IPS-15b (cell line): ENCODE data around the gene GRN.
"Not testable (repeated sequence)": the region's sequence is repeated elsewhere in the genome, so short reads cannot be mapped to it uniquely, and the experiment has no call there.

Experiments used
- H3K27me3 ChIP-seq: one replicate; pipeline ENCODE4 v1.6.1; 2013; ENCODE audit warnings: low read length; ENCODE audit not compliant: control insufficient read depth, insufficient read depth
- H3K36me3 ChIP-seq: one replicate; pipeline ENCODE4 v1.6.1; 2013; ENCODE audit warnings: low read length; ENCODE audit not compliant: control insufficient read depth, insufficient read depth
- H3K4me1 ChIP-seq: one replicate; pipeline ENCODE4 v1.6.1; 2013; ENCODE audit warnings: mild to moderate bottlenecking, low read length; ENCODE audit not compliant: control insufficient read depth, insufficient read depth
- H3K4me3 ChIP-seq: one replicate; pipeline ENCODE4 v1.5.1; 2013; ENCODE audit warnings: low read depth, low read length
- H3K9ac ChIP-seq: one replicate; pipeline ENCODE4 v1.6.1; 2013; ENCODE audit warnings: low read depth, mild to moderate bottlenecking, low read length
- H3K9me3 ChIP-seq: one replicate; pipeline ENCODE4 v1.6.1; 2013; ENCODE audit warnings: mild to moderate bottlenecking, low read length; ENCODE audit not compliant: control insufficient read depth, insufficient read depth

Gene GRN

DNA sequence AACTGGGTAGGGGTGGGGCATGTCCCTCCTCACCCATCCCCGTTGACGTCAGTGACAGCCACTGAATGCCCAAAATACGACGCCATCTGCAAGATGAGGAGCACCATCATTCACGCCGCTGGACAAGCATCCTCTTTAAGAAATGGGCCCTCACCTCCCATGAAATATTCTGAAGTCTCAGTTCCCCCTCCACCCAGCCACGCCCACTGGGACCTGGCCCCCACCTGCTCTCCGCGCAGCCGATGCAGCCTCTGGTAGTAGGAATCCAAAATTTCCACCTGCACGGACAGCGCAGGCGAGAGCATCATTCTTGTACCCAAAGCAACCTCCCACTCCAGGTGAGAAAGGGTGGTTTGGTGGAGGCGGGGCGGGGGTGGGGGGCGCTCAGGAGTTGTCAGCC is 38.8 kb downstream of the GRN start:
- H3K4me3 ChIP-seq: no peak overlapping the region
- H3K4me1 ChIP-seq: peaks cover 2% of the 10 kb centered on the region
- H3K9me3 ChIP-seq: no peaks in the 10 kb centered on the region
- H3K27me3 ChIP-seq: peaks cover 39% of the 10 kb centered on the region
- H3K9ac ChIP-seq: no peak overlapping the region
- no peaks in the 10 kb centered on the region for H3K36me3 ChIP-seq

DNA sequence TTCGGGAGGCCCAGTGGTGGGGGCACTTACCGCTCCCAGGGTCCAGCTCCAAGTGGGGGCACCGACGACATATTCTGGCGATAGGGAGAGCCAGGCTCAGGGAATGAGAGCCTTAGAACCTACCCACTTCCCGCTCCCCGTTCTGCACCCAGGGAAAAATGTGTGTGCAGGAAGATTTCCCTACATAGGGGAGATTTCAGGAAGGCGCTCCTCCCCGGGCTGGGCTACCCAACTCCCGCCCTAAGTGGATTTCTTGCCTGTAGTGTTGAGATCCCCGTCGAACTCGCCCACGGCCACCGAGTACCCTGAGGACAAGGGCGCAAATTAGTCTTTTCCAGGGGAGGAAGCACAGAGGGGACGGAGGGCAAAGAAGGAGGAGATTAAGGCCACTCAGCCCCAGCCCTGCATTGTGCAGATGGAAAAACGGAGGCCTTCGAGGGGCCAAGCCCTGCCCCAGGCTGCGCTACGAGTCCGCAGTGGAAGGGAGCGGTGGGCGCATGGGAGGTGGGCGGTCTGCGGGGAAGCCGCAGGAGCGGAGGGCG is 39.2 kb downstream of the GRN start:
- Histone ChIP-seq H3K36me3 (no peaks in the 10 kb centered on the region), H3K27me3 (peaks cover 39% of the 10 kb centered on the region), H3K9me3 (no peaks in the 10 kb centered on the region), H3K4me3 (peak overlapping the region; percentile 50), H3K9ac (peak overlapping the region; percentile 65), H3K4me1 (peaks cover 2% of the 10 kb centered on the region)

DNA sequence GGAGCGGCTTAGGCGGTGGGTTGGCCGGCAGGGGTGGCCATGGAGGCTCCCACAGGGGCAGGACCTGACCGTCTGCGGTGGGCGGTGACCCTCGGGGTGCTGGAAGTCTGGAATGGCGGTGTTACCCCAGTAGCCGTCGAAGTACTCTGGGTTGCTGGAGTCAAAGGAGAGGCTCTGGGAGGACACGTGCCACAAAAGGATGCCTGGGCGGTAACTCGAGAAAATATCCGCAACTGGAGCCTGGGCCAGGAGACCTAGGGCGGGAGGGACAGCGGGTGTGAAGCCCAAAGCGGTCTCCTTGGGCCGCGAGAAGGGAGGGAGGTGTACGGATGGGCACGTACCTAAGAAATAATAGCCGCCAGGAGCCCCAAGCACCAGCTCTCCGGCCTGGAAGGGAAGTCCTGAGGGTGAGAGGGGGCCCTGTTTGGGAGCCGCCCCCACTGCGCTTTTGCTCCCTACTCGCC is 39.8 kb downstream of the GRN start:
- H3K36me3 ChIP-seq: no peaks in the 10 kb centered on the region
- peak overlapping the region; percentile 65 for H3K9ac ChIP-seq
- peaks cover 39% of the 10 kb centered on the region for H3K27me3 ChIP-seq
- H3K4me1 ChIP-seq: peaks cover 2% of the 10 kb centered on the region
- H3K4me3 ChIP-seq: peak overlapping the region; percentile 50
- no peaks in the 10 kb centered on the region for H3K9me3 ChIP-seq

DNA sequence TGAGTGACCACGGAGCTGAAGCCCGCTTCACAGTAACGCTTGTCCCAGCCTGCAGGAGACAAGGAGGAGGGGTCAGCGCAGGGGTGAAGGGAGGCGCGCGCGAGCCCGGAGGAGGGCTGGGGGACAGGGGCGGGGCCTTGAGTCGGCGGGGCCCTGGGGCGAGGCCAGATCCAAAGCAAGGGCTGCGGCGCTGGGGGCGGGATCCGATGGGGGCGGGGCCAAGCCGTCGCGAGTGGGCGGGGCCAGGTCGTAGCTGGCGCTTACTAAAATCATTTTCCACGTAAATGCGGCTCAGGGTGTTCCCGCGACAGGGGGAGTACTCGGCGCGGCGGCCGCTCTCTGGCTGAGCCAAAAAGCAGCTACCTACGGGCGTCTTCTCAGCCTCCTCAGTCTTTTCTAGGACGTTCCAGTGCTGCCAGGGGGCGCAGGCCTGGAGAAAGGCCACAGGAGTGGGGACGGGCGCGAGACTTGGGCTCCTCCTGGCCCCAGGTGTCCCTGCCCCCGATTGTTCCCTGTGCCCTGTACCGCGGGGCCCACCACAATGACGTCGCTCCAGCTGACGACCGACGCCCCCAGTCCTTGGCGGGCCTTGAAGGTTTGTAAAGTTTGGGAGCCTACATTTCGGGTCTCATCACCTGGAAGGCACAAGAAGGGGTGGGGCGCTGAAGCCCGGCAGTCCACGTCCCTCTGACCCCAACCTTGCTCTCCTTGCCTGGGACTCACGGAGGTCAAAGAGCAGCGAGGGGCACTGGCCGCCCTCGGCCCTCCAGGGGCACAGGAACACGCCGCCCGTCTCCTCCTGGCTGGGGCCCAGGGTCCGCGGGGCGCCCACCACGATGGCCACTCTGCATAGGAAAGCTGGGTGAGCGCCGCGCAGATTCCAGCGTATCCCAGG is 40.4 kb downstream of the GRN start:
- no peaks in the 10 kb centered on the region for H3K9me3 ChIP-seq
- peaks cover 2% of the 10 kb centered on the region for H3K4me1 ChIP-seq
- peak overlapping the region; percentile 70 for H3K4me3 ChIP-seq
- peak overlapping the region; percentile 54 for H3K9ac ChIP-seq
- peaks cover 39% of the 10 kb centered on the region for H3K27me3 ChIP-seq
- H3K36me3 ChIP-seq: no peaks in the 10 kb centered on the region

DNA sequence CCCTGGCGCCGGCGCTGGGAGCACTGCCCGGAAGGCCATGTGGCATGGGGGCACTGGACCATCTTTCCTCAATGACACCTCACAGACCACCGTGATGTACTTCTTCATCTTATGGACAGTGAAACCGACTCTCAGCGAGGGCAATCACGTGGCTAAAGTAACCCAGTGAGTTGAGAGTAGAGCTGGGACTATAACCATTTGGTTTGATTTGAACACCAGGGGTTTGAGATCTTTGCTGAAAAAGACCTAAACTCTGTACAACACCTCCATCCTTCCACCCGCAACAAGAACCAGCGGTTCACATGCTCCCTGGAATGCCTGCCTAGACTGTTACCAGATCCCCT is 41.1 kb downstream of the GRN start:
- H3K27me3 ChIP-seq: peaks cover 39% of the 10 kb centered on the region
- no peak overlapping the region for H3K9ac ChIP-seq
- peaks cover 2% of the 10 kb centered on the region for H3K4me1 ChIP-seq
- H3K9me3 ChIP-seq: no peaks in the 10 kb centered on the region
- H3K4me3 ChIP-seq: peak overlapping the region; percentile 70
- H3K36me3 ChIP-seq: no peaks in the 10 kb centered on the region

DNA sequence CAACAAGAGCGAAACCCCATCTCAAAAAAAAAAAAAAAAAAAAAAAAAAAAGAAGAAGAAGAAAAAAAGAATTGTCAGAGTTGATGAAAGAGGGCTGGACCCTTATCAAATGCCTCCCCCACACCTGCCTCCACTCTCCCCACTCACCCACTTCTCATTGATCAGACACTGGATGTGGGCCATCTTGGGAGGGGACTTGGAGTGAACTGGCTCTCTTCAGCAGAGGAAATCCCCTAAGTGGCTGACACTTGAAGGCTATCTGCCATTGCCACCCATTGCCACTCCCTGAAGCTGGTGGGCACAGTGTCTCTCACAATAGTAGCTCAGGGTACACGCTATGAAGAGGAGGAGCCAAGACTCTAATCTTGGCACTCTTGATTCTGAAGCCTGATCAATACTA is 42.7 kb downstream of the GRN start:
- Histone ChIP-seq H3K36me3 (no peaks in the 10 kb centered on the region), H3K9me3 (no peaks in the 10 kb centered on the region), H3K27me3 (peaks cover 36% of the 10 kb centered on the region), H3K4me3 (no peak overlapping the region), H3K9ac (no peak overlapping the region), H3K4me1 (peaks cover 2% of the 10 kb centered on the region)

DNA sequence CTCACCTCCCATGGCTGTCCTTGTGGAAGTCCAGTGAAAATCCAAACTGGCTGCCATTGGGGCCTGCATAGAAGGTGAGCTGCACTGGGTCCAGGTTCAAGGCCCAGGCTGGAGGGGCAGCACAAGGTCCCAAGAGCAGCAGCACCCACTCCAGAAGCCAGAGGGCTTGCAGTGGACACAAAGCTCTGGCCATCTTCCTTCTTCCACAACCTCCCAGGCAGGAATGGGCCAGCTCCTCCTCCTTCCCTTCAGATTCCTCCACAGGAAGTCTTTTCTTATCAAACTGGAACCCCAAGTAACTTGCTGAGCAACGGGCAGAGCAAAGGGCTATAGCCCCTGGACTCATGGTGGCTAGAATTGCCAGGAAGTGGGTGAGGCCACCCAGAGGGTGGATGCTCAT is 44.2 kb downstream of the GRN start, which contains the start of gene ITGA2B:
TSS of gene ITGA2B (minus strand) at position 369 of the 400 bp plus-strand sequence. CDS start at position 193, 176 bp downstream.
- Histone ChIP-seq H3K4me3 (no peak within 1 kb of the TSS), H3K9ac (no peak within 1 kb of the TSS), H3K9me3 (no peaks in the 10 kb centered on the region), H3K36me3 (no peaks in the 10 kb centered on the region), H3K27me3 (peaks cover 23% of the 10 kb centered on the region), H3K4me1 (peaks cover under 1% of the 10 kb centered on the region)

DNA sequence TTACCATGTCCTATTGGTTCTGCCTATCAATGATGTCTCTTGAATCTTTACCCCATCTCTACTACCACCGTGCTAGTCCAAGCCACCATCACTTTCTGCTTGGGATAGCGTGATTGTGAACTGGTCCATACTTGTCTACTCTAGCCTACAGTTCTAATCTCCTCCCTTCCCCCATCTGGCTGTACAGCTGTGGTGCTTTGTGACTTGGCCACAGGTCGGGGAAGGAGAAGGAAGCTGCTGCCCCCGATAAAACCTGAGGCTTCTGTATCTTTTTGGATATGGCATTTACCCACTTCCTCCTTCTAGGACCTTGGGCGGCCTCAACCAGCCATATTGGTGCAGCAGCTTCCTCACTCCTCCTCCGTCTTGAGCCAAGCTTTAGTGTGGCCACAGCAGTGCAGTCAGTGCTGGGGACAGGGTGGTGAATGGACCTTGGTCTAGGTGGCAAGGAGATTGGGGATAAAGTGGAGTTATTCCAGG is 44.7 kb downstream of the GRN start:
- Histone ChIP-seq H3K4me1 (no peaks in the 10 kb centered on the region), H3K4me3 (no peak overlapping the region), H3K36me3 (no peaks in the 10 kb centered on the region), H3K9me3 (no peaks in the 10 kb centered on the region), H3K27me3 (peaks cover 18% of the 10 kb centered on the region), H3K9ac (no peak overlapping the region)

DNA sequence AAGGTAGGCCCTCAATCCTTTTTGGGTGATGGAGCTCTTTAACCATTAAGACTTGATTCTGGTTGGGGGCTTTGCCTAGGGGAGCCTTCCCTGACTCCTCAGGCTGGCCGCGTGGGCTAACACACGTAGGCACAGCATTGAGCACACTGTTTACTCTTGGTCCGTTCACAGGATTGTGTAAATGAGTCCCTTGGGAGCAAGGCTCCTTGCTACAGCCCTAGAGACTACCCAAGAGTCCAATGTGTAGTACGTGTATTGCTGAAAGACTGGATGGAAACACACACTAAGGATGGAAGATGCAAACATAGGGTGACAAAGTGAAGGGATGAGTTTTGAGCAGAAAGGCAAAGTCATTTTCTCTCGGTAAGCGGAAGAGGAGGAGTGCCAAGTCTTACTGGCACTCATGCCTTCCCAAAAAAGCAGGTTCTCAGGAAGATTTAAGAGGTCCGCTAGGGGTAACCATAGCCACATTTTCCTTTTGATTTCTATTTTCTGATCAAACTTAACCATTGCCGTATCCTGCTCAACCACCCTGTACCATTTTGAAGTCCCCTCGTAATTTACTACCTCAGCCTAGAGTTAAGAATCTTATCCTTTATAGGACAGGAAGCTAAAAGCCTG is 45.3 kb downstream of the GRN start:
- Histone ChIP-seq H3K4me3 (no peak overlapping the region), H3K36me3 (no peaks in the 10 kb centered on the region), H3K27me3 (peaks cover 15% of the 10 kb centered on the region), H3K9ac (no peak overlapping the region), H3K9me3 (no peaks in the 10 kb centered on the region), H3K4me1 (no peaks in the 10 kb centered on the region)

DNA sequence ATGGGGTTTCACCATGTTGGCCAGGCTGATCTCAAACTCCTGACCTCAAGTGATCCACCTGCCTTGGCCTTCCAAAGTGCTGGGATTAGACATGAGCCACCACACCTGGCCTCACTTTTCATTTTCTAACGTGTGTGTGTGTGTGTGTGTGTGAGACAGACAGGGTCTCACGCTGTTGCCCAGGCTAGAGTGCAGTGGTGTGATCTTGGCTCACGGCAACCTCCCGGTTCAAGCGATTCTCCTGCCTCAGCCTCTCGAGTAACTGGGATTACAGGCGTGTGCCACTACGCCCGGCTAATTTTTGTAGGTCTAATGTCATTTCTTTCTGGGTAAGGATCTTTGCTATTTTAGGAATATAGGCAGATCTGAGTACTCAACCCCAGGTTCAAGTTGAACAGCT is 49.0 kb downstream of the GRN start:
- not testable (repeated sequence) for H3K4me1 ChIP-seq, H3K9ac ChIP-seq, H3K9me3 ChIP-seq, H3K4me3 ChIP-seq, H3K27me3 ChIP-seq
- H3K36me3 ChIP-seq: peaks cover 17% of the 10 kb centered on the region

DNA sequence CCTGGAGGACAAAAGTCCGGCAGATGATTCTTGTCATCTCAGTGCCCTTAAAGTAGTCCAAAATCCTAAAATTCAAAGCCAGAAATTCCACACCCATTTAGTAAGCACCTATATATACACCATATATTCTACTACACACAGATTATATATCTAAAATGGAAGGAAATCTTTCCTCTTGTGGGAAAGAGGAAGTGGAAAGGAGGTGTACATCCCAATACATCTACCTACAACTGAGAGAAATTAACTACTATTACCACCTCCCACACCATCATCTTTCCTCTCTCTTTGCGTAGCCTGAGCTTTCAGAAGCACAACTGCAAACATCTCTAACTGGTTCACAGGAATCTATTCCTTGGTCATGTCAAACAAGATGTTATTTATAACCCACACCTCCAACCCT is 49.7 kb downstream of the GRN start:
- Histone ChIP-seq H3K4me1 (no peaks in the 10 kb centered on the region), H3K36me3 (peaks cover 24% of the 10 kb centered on the region), H3K4me3 (no peak overlapping the region), H3K9ac (no peak overlapping the region), H3K9me3 (no peaks in the 10 kb centered on the region), H3K27me3 (no peaks in the 10 kb centered on the region)
